ENCODE measurements around the gene PLIN5. TPM values are rescaled to one million over a fixed set of nuclear protein-coding genes. Genes with fewer than 3 reads are reported as not detected.

Gene PLIN5
- total RNA-seq, 1 experiment from 2014 or later, result 3.9 TPM

DNA sequence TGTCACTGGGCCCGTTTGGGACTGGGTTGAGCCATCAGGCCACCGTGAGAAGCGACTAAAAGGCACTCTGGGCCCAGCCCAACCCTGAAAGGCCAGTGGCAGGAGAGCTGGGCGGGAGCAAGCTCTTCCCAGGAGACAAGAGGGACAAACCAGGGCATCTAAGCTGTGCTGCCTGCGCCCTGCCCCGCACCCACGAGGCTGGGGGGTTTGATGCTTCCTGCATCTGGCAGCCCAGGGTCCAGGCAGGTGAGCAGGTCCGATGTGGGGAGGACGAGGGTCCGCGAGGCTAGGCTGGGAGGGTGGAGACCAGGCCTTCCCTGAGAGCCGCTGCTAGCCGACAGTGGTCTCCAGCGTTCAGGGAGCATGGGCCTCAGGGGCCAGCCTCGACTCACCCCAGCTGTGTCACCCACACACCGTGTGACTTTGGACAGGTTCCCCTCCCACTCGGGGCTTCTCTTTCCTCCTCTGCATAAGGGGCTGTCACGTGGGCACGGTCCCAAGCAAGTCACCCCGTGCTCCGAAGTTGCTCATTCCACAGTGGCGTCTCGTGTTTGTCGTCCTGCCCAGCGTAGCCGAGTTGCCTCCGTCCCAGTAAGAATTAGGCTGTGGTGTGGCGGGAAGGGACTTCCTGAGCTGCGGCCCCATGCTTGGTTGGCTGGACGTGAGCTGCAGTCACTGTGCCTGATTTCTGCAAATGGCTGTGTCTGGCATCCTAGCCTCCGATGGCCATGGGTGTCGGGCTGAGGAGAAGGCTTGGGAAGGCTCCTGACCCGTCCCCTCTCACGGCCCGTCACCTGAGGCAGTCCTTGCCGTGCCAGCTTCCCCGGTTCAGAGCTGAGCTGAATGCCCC is 32.5 kb downstream of the PLIN5 start:
- peaks cover 21 to 63% (median 60%) of the 10 kb centered on the region in 3 experiments; a peak in 6 of 7 replicates for H3K36me3 Mint-ChIP-seq (ENCODE audit: insufficient read depth in 1 of 3, low read depth in 3 of 3)
- peaks cover 11% of the 10 kb centered on the region for H3K27me3 Mint-ChIP-seq (ENCODE audit: low read depth)
- no peak overlapping the region for H3K56ac ChIP-seq (ENCODE audit: insufficient read length, low read depth, low read length)
- no peak overlapping the region for H4K8ac ChIP-seq (replicated peaks; ENCODE audit: insufficient read length, low read depth, low read length)
- TF ChIP-seq, protein P1, sequence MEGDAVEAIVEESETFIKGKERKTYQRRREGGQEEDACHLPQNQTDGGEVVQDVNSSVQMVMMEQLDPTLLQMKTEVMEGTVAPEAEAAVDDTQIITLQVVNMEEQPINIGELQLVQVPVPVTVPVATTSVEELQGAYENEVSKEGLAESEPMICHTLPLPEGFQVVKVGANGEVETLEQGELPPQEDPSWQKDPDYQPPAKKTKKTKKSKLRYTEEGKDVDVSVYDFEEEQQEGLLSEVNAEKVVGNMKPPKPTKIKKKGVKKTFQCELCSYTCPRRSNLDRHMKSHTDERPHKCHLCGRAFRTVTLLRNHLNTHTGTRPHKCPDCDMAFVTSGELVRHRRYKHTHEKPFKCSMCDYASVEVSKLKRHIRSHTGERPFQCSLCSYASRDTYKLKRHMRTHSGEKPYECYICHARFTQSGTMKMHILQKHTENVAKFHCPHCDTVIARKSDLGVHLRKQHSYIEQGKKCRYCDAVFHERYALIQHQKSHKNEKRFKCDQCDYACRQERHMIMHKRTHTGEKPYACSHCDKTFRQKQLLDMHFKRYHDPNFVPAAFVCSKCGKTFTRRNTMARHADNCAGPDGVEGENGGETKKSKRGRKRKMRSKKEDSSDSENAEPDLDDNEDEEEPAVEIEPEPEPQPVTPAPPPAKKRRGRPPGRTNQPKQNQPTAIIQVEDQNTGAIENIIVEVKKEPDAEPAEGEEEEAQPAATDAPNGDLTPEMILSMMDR (conservative IDR thresholded peaks at IDR 0.05), result no peak
- no peak overlapping the region for H4K91ac ChIP-seq (ENCODE audit: insufficient read length, low read depth, low read length)
- no peak overlapping the region for H3T11ph ChIP-seq (ENCODE audit: low read length)
- H3K4ac ChIP-seq (ENCODE audit: low read depth, low read length), result no peak overlapping the region
- H3K79me2 ChIP-seq (ENCODE audit: insufficient read depth, low read length), result no peaks in the 10 kb centered on the region
- no peaks in the 10 kb centered on the region for H3K9me3 ChIP-seq (ENCODE audit: control insufficient read depth, low read depth, low read length)
- H3K27me3 ChIP-seq (ENCODE audit: insufficient read depth, low read length), result no peaks in the 10 kb centered on the region
- no peak for DNase-seq
- H3K27ac ChIP-seq (ENCODE audit: insufficient read length, low read depth, low read length), result no peak overlapping the region
- no peak overlapping the region for H3K18ac ChIP-seq (ENCODE audit: insufficient read length, low read depth, low read length)
- H3K4me1 ChIP-seq (ENCODE audit: insufficient read depth, low read length), result no peaks in the 10 kb centered on the region
- no peak overlapping the region for H3K27ac Mint-ChIP-seq
- H2AK5ac ChIP-seq (ENCODE audit: insufficient read length, low read length), result no peak overlapping the region
- no CpG with 5 or more reads among the region's 37 CpGs for WGBS (ENCODE audit: extremely low coverage, insufficient read length, low lambda C conversion rate)
- H3K14ac ChIP-seq (ENCODE audit: insufficient read depth, low read length), result no peak overlapping the region
- no peak overlapping the region for H3K23ac ChIP-seq (ENCODE audit: insufficient read length, low read depth, low read length)
- no peak overlapping the region for H2BK20ac ChIP-seq (ENCODE audit: low read depth, low read length, poor library complexity, severe bottlenecking)
- H2BK12ac ChIP-seq (ENCODE audit: insufficient read length, low read depth, low read length), result no peak overlapping the region
- H2BK5ac ChIP-seq (ENCODE audit: insufficient read length, low read length), result no peak overlapping the region
- H4K5ac ChIP-seq (ENCODE audit: insufficient read length, low read depth, low read length), result no peak overlapping the region
- no peak overlapping the region for H2BK15ac ChIP-seq (ENCODE audit: low read depth, low read length)
- no peaks in the 10 kb centered on the region for H4K20me1 ChIP-seq (ENCODE audit: control insufficient read depth, insufficient read depth, insufficient read length)
- no peak overlapping the region for H3K9ac ChIP-seq (ENCODE audit: extremely low read depth, insufficient read length, low read length)
- H3K23me2 ChIP-seq (ENCODE audit: insufficient read length, low read depth, low read length, poor library complexity, severe bottlenecking), result no peaks in the 10 kb centered on the region
- no peaks in the 10 kb centered on the region for H3K4me1 Mint-ChIP-seq
- no peak overlapping the region for H3K4me2 ChIP-seq (ENCODE audit: insufficient read depth, insufficient read length, low read length)
- H2AFZ ChIP-seq (ENCODE audit: low read length), result no peak overlapping the region
- H3K79me1 ChIP-seq (ENCODE audit: insufficient read depth, low read depth, low read length, poor library complexity, severe bottlenecking), result no peaks in the 10 kb centered on the region
- H3K4me3 Mint-ChIP-seq, result no peak overlapping the region
- no peak overlapping the region for H2BK120ac ChIP-seq (ENCODE audit: low read depth, low read length, poor library complexity, severe bottlenecking)
- no peaks in the 10 kb centered on the region for H3K9me3 Mint-ChIP-seq
